NT2/D1 (cell line): Measurements from ENCODE around the gene DCC.

Experiments
- DNase-seq: peaks from one replicate; pipeline ENCODE4 v3.0.0-alpha.2; 2011; ENCODE audit warnings: low read depth, low spot score
- H3K27me3 ChIP-seq: 2 replicates; pipeline ENCODE4 v1.6.0; 2011; ENCODE audit warnings: mild to moderate bottlenecking; ENCODE audit not compliant: insufficient read length, insufficient read depth
- H3K36me3 ChIP-seq: 2 replicates; pipeline ENCODE4 v1.6.1; 2011; ENCODE audit warnings: mild to moderate bottlenecking, low read length, mixed read lengths; ENCODE audit not compliant: insufficient read depth, insufficient read length
- H3K4me1 ChIP-seq: 2 replicates; pipeline ENCODE4 v1.5.1; 2011; ENCODE audit not compliant: insufficient read depth, insufficient read length
- H3K4me3 ChIP-seq: 2 replicates; pipeline ENCODE4 v1.5.1; 2011; ENCODE audit warnings: low read depth; ENCODE audit not compliant: insufficient read length
- H3K9ac ChIP-seq: 2 replicates; pipeline ENCODE4 v1.6.0; 2011; ENCODE audit warnings: low read depth; ENCODE audit not compliant: insufficient read length
- H3K9me3 ChIP-seq: 2 replicates; pipeline ENCODE4 v1.5.1; 2011; ENCODE audit warnings: mild to moderate bottlenecking, low read length; ENCODE audit not compliant: insufficient read depth
- SUZ12 ChIP-seq: IDR thresholded peaks from 2 replicates; pipeline ENCODE4 v1.6.1; 2011; ENCODE audit not compliant: insufficient read length, insufficient read depth; ENCODE audit errors: extremely low read depth
- YY1 ChIP-seq: IDR thresholded peaks from 2 replicates; pipeline ENCODE4 v1.6.1; 2011; ENCODE audit not compliant: insufficient read length, insufficient read depth
- ZNF274 ChIP-seq: IDR thresholded peaks from 2 replicates; pipeline ENCODE4 v1.6.1; 2011; ENCODE audit warnings: mild to moderate bottlenecking, low read depth, low read length

The DCC gene

DNA sequence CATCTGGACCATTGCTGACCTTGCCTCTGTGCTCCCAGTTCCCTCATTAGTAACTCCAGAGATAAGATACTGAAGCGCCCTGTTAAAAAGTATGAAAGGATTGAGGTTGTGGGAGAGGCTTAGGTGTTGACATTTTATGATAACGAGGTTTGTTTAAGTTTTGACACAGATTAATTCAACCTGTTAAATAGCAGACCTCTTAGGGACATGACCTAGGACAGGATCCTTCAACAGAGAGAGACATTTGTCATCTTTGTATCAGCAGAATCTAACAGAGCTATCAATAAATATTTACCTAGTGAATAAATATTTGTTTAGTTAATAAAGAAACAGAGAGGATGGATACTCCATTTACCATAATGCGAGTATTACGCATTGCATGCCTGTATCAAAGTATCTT lies 99.5 kb downstream of the DCC start:
- no peak for DNase-seq
- TF ChIP-seq SUZ12, result no peak
- no peak for TF ChIP-seq ZNF274
- TF ChIP-seq YY1, result no peak

DNA sequence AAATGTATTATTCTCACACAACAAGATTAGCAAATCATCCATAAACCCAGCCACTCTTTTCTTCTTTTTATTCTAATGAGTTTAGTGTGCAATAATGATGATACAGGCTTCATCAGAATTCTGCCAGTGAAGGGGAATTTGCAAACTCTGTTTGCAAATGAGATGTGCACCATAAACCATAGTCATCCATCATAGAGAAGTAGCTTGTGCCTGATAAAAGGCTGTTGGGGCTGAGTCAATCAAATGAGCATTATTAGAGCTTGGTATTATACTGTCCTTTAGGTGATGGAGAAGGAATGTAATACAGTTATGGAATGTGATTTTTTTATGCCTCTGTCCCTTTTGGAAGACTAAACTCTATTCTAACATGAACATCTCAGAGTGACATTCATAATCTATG lies 101.8 kb downstream of the DCC start:
- no peak for DNase-seq
- no peak overlapping the region for H3K4me3 ChIP-seq
- H3K36me3 ChIP-seq, result no peaks in the 10 kb centered on the region
- no peaks in the 10 kb centered on the region for H3K27me3 ChIP-seq
- H3K9ac ChIP-seq, result no peak overlapping the region
- H3K9me3 ChIP-seq, result no peaks in the 10 kb centered on the region
- no peaks in the 10 kb centered on the region for H3K4me1 ChIP-seq
- no peak for TF ChIP-seq SUZ12
- TF ChIP-seq ZNF274, result no peak
- TF ChIP-seq YY1, result no peak

More for the DNA sequence above, 99.5 kb downstream of the DCC start:
- Histone ChIP-seq H3K27me3 (no peaks in the 10 kb centered on the region), H3K4me3 (no peak overlapping the region), H3K9me3 (no peaks in the 10 kb centered on the region), H3K4me1 (no peaks in the 10 kb centered on the region), H3K9ac (no peak overlapping the region), H3K36me3 (no peaks in the 10 kb centered on the region)

DNA sequence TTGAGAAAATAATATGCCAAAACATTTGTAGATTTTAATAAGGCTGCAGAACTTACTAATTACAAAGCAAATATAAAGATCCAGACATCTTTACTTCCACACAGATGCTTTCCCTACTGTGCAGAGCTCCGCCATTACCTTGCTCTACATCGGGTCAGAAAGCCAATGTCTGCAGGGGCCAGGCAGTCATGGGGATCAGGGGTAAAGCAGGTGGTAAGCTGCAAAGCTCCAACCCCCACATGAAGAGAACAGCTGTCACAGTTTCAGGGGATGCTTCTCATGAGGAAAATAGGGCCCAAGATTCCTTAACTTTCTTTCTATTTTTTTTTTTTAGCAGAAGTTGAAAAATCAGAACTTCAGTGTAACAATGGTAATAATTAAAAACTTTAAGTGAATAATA lies 102.7 kb downstream of the DCC start:
- H3K27me3 ChIP-seq, result no peaks in the 10 kb centered on the region
- TF ChIP-seq YY1 (no peak), SUZ12 (no peak), ZNF274 (no peak)
- no peak overlapping the region for H3K4me3 ChIP-seq
- H3K36me3 ChIP-seq, result no peaks in the 10 kb centered on the region
- DNase-seq, result no peak
- H3K4me1 ChIP-seq, result no peaks in the 10 kb centered on the region
- H3K9ac ChIP-seq, result no peak overlapping the region
- no peaks in the 10 kb centered on the region for H3K9me3 ChIP-seq

DNA sequence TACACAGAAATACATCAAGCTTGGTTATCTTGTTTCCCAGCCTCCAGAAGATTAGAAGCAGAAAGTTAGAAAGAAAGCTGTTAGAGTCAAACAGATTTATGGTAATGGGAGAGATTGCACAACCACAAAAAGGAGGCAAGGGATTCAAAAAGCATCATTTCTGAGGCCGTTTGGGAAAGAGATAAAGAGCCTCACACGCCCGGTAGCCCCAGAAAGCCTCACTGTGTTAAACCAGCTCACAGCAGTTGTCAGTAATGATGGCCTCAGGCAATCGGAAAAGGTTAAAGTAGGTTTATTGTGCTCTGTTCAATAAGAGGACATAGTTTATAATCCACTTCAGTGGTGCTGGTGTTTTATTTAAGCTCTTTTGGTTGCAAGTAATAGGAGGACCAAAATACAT lies 111.3 kb downstream of the DCC start:
- no peaks in the 10 kb centered on the region for H3K9me3 ChIP-seq
- no peaks in the 10 kb centered on the region for H3K36me3 ChIP-seq
- no peak for DNase-seq
- no peaks in the 10 kb centered on the region for H3K27me3 ChIP-seq
- no peak overlapping the region for H3K9ac ChIP-seq
- H3K4me1 ChIP-seq, result no peaks in the 10 kb centered on the region
- no peak for TF ChIP-seq YY1
- TF ChIP-seq ZNF274, result no peak
- no peak for TF ChIP-seq SUZ12
- no peak overlapping the region for H3K4me3 ChIP-seq

DNA sequence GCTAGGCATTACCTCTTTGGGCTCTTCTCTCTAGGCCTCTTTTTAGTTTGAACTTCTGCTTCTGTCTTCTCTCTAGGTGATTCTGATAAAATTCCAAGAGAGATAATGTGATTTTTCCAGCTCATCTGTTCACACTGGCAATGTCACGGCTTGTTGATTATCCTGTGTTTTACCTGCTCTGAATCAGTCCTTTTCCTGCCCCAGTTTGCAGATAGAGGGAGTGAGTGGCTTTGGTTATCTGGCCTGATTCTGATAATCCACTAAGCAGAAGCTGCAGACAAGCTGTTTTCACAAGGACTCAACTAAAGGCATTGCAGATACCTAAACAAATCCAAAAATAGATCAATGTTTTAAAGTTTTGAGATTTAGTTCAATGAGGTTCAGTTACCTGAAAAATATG lies 111.9 kb downstream of the DCC start:
- TF ChIP-seq SUZ12 (no peak), ZNF274 (no peak), YY1 (no peak)
- Histone ChIP-seq H3K9ac (no peak overlapping the region), H3K27me3 (no peaks in the 10 kb centered on the region), H3K9me3 (no peaks in the 10 kb centered on the region), H3K4me1 (no peaks in the 10 kb centered on the region), H3K36me3 (no peaks in the 10 kb centered on the region), H3K4me3 (no peak overlapping the region)
- DNase-seq, result no peak

DNA sequence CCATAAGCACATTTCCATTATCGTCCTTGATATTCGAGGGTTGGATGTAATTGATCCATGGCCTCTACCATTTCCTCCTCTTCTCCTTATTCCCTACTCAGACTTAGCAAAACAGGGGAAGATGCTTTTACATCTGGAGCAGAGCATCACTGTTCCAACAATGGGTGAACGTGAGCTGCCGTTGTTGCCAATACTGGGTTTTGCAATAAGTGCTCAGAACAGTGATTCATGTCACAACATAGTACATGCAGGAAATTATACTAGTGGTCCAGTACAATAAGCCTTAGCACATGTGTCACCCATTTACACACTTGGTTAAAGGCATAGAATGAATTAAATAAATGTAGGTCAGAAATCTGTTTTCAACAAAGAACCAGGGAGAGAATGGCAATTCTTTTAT lies 112.4 kb downstream of the DCC start:
- no peak for DNase-seq
- Histone ChIP-seq H3K9ac (no peak overlapping the region), H3K4me1 (no peaks in the 10 kb centered on the region), H3K27me3 (no peaks in the 10 kb centered on the region), H3K9me3 (no peaks in the 10 kb centered on the region), H3K36me3 (no peaks in the 10 kb centered on the region), H3K4me3 (no peak overlapping the region)
- TF ChIP-seq SUZ12, result no peak

DNA sequence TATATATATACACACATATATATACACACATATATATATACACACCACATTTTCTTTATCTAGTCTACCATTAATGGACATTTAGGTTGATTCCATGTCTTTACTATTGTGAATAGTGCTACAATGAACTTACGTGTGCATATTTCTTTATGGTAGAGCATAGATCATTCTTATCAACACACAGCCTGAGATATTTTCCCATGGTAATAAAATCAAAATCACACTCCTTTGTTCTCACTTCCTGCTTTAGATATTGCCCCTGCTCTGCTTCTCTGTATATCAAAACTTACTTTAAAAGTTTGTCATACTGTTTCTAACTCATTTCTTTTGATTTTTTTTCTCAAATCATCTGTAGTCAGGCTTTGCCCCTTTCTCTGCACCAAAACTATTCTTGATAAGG lies 119.9 kb downstream of the DCC start:
- no peak overlapping the region for H3K4me3 ChIP-seq
- no peak for DNase-seq
- no peaks in the 10 kb centered on the region for H3K36me3 ChIP-seq
- H3K27me3 ChIP-seq, result no peaks in the 10 kb centered on the region
- H3K9ac ChIP-seq, result no peak overlapping the region
- no peak for TF ChIP-seq SUZ12
- TF ChIP-seq ZNF274, result no peak
- no peak for TF ChIP-seq YY1
- H3K4me1 ChIP-seq, result no peaks in the 10 kb centered on the region
- no peaks in the 10 kb centered on the region for H3K9me3 ChIP-seq

DNA sequence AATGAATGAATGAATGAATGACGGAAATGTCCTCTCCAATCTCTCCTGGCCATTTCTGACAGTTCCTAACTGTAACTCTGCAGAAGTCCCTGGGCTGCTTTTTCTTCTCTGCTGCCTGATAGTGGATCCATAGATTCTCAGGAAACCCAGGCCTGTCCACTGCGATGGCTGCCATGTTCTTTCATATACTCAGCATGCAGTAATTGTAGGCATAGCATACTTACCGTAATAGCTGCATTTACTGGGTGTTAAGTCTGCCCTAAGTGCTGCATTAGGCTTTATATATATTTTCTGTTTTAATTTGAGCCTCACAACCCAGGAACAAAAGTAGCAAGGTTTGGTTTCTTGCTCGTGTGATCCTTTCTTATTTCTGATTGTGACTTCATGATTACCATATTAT lies 122.9 kb downstream of the DCC start:
- H3K9me3 ChIP-seq, result no peaks in the 10 kb centered on the region
- no peak overlapping the region for H3K4me3 ChIP-seq
- no peaks in the 10 kb centered on the region for H3K4me1 ChIP-seq
- no peak for DNase-seq
- TF ChIP-seq ZNF274 (no peak), SUZ12 (no peak), YY1 (no peak)
- H3K36me3 ChIP-seq, result no peaks in the 10 kb centered on the region
- H3K27me3 ChIP-seq, result no peaks in the 10 kb centered on the region
- H3K9ac ChIP-seq, result no peak overlapping the region
